HCT116 (cell line): Measurements from ENCODE around the gene MAN1A1. TPM values are rescaled to one million over a fixed set of nuclear protein-coding genes. Genes with fewer than 3 reads are reported as not detected.

Experiments used
- CBX3 ChIP-seq: IDR thresholded peaks from 2 replicates; pipeline ENCODE4 v1.6.1; 2012; ENCODE audit warnings: low read depth
- EGR1 ChIP-seq: IDR thresholded peaks from 2 replicates; pipeline ENCODE4 v1.6.1; 2012; ENCODE audit warnings: low read depth
- EZH2 ChIP-seq: fragments of 200-600 bp; sonication (generic); IDR thresholded peaks from 2 replicates; pipeline ENCODE4 v1.6.1; 2017; ENCODE audit warnings: antibody characterized with exemption, mixed run types
- JUND ChIP-seq: IDR thresholded peaks from 2 replicates; pipeline ENCODE4 v1.6.1; 2012
- POLR2A ChIP-seq: IDR thresholded peaks from 2 replicates; pipeline ENCODE4 v1.7.0; 2011; ENCODE audit warnings: borderline replicate concordance; ENCODE audit not compliant: insufficient read depth, insufficient read length; ENCODE audit errors: extremely low read depth
- YY1 ChIP-seq: IDR thresholded peaks from 2 replicates; pipeline ENCODE4 v1.6.1; 2011; ENCODE audit warnings: low read length, low read depth, moderate library complexity, mild to moderate bottlenecking; ENCODE audit not compliant: insufficient replicate concordance; ENCODE audit errors: extremely low read depth
- ZFX ChIP-seq: fragments of 450-650 bp; IDR thresholded peaks from 2 replicates; pipeline ENCODE4 v1.6.1; 2017
- ZNF274 ChIP-seq: fragments of 200-500 bp; sonication (Bioruptor generic); IDR thresholded peaks from 2 replicates; pipeline ENCODE4 v1.6.1; 2014; ENCODE audit warnings: mild to moderate bottlenecking, low read depth, low read length, inconsistent platforms
- total RNA-seq: library from RNA; stranded (reverse); gene quantifications from one replicate; pipeline ENCODE4 v1.2.1, GENCODE V29; 2021; ENCODE audit not compliant: unreplicated experiment
- TF ChIP-seq, protein P1 (sequence below): IDR thresholded peaks from 2 replicates; pipeline ENCODE4 v1.6.1; 2012; ENCODE audit warnings: low read depth
- TF ChIP-seq, protein P2 (sequence below), 3 experiments: fragments of 200-600 bp in 1 of 3; sonication (generic) in 1 of 3; IDR thresholded peaks in 2 of 3; conservative IDR thresholded peaks in 1 of 3; 2 replicates each; pipeline ENCODE4 v1.5.1; 2012 to 2017; ENCODE audit warnings: low read depth in 2 of 3, low read length in 2 of 3, antibody characterized with exemption in 1 of 3, borderline replicate concordance in 1 of 3, control low read depth in 1 of 3, mild to moderate bottlenecking in 1 of 3, mixed read lengths in 1 of 3, mixed run types in 1 of 3, moderate library complexity in 1 of 3; ENCODE audit not compliant: insufficient read depth in 1 of 3
- TF ChIP-seq, protein P3 (sequence below): IDR thresholded peaks from 2 replicates; pipeline ENCODE4 v1.6.1; 2012

MAN1A1 gene
- total RNA-seq, 1 experiment from 2014 or later, result 46.0 TPM

DNA sequence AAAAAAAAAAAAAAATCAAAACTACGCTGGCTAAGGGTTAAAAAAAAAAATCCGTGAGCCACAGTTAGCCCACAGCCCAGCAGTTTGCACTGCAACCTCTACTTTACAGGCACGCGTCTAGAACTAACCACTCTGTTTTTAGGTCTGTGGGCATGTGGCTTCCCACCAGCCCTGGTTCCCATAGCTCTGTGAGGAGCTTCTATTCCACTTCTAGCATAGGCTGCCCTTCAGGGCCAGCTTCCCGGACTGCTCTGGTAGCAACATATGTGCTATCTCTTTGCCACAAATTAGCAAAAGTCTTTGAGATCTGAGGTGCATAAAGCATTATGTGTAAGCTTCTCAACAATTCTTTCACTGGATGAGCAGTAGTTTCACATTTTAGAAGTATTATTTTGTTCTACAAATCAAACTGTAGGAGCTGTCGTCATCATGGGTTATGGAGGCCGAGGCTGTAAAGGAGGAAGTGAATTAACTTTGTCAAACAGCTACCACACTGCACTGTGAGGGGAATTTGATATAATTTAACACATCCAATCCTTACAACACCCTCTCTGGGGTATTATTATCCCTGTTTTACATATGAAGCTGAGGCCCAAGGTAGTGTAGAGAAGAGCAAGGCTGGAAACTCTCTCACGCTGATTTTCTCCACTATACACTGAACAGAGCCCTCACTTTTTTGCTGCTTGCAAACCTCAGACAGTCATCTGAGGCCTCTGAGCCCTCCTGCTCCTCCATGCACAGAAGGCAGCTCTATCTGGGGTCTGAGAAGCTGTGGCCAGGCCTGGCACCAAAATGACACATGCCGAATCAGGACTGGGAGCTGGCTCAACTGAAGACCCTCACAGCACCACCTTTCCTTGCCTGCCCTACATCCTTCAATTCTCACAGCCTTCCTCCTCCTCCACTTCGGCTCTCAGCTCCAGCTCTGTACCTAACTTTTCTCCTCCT lies 35.4 kb downstream of the MAN1A1 start (continued):
- TF ChIP-seq, protein P1, sequence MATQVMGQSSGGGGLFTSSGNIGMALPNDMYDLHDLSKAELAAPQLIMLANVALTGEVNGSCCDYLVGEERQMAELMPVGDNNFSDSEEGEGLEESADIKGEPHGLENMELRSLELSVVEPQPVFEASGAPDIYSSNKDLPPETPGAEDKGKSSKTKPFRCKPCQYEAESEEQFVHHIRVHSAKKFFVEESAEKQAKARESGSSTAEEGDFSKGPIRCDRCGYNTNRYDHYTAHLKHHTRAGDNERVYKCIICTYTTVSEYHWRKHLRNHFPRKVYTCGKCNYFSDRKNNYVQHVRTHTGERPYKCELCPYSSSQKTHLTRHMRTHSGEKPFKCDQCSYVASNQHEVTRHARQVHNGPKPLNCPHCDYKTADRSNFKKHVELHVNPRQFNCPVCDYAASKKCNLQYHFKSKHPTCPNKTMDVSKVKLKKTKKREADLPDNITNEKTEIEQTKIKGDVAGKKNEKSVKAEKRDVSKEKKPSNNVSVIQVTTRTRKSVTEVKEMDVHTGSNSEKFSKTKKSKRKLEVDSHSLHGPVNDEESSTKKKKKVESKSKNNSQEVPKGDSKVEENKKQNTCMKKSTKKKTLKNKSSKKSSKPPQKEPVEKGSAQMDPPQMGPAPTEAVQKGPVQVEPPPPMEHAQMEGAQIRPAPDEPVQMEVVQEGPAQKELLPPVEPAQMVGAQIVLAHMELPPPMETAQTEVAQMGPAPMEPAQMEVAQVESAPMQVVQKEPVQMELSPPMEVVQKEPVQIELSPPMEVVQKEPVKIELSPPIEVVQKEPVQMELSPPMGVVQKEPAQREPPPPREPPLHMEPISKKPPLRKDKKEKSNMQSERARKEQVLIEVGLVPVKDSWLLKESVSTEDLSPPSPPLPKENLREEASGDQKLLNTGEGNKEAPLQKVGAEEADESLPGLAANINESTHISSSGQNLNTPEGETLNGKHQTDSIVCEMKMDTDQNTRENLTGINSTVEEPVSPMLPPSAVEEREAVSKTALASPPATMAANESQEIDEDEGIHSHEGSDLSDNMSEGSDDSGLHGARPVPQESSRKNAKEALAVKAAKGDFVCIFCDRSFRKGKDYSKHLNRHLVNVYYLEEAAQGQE, result no peak
- TF ChIP-seq EGR1, result no peak
- no peak for TF ChIP-seq ZNF274
- TF ChIP-seq, protein P2, sequence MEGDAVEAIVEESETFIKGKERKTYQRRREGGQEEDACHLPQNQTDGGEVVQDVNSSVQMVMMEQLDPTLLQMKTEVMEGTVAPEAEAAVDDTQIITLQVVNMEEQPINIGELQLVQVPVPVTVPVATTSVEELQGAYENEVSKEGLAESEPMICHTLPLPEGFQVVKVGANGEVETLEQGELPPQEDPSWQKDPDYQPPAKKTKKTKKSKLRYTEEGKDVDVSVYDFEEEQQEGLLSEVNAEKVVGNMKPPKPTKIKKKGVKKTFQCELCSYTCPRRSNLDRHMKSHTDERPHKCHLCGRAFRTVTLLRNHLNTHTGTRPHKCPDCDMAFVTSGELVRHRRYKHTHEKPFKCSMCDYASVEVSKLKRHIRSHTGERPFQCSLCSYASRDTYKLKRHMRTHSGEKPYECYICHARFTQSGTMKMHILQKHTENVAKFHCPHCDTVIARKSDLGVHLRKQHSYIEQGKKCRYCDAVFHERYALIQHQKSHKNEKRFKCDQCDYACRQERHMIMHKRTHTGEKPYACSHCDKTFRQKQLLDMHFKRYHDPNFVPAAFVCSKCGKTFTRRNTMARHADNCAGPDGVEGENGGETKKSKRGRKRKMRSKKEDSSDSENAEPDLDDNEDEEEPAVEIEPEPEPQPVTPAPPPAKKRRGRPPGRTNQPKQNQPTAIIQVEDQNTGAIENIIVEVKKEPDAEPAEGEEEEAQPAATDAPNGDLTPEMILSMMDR (IDR thresholded peaks at IDR 0.05 in 2 of 3, conservative IDR thresholded peaks at IDR 0.05 in 1 of 3; ENCODE audit: borderline replicate concordance in 1 of 3, insufficient read depth in 1 of 3, low read depth in 2 of 3, low read length in 2 of 3), result no peak
- TF ChIP-seq EZH2, result no peak
- TF ChIP-seq JUND, result no peak
- TF ChIP-seq, protein P3, sequence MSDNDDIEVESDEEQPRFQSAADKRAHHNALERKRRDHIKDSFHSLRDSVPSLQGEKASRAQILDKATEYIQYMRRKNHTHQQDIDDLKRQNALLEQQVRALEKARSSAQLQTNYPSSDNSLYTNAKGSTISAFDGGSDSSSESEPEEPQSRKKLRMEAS, result no peak
- TF ChIP-seq POLR2A, result no peak
- TF ChIP-seq CBX3, result no peak
- TF ChIP-seq YY1, result no peak
- no peak for TF ChIP-seq ZFX
